Measurements from ENCODE around the gene CYP2S1. TPM values are rescaled to one million over a fixed set of nuclear protein-coding genes. Genes with fewer than 3 reads are reported as not detected.
"Not testable (repeated sequence)": the region's sequence is repeated elsewhere in the genome, so short reads cannot be mapped to it uniquely, and the experiment has no call there.

Gene CYP2S1, protein sequence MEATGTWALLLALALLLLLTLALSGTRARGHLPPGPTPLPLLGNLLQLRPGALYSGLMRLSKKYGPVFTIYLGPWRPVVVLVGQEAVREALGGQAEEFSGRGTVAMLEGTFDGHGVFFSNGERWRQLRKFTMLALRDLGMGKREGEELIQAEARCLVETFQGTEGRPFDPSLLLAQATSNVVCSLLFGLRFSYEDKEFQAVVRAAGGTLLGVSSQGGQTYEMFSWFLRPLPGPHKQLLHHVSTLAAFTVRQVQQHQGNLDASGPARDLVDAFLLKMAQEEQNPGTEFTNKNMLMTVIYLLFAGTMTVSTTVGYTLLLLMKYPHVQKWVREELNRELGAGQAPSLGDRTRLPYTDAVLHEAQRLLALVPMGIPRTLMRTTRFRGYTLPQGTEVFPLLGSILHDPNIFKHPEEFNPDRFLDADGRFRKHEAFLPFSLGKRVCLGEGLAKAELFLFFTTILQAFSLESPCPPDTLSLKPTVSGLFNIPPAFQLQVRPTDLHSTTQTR
- total RNA-seq: 3.0 TPM

DNA sequence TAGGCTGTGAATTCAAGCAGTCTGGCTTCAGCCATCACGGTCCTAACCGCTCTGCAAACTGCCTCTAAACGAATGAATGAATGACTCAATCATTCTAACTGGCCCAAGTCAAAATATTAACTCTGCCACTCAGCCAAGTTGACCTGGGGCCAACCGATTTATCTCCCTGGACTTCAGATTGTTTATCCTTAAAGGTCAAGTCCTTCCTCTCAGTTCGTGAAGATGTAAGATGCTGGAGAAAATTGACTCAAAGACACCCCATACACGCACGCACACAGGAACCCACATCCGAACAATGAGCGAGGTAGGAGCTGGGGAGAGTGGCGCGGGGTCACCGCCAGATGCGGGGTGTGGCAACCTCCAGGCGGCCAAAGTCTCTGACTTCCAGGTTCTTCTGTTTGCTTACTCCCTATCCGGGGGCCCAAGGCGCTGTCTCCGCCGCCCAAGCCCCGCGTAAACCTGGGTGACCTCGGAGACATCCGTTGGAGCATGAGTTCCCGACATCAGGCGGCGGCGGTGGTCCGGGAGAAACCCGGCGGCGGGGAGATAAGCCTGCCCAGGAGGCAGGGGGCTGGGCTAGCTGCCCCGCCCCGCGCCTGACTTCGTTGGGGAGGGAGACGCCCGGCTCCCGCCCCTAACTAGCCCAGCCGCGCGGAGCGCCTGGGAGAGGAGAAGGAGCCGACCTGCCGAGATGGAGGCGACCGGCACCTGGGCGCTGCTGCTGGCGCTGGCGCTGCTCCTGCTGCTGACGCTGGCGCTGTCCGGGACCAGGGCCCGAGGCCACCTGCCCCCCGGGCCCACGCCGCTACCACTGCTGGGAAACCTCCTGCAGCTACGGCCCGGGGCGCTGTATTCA, at the start of gene CYP2S1:
TSS of gene CYP2S1 (plus strand) at position 646 of the 856 bp plus-strand sequence. CDS start at position 692, 46 bp downstream.
- peak in 2 of 3 donors; percentile 21 to 24 for DNase-seq (ENCODE audit: low read depth in 2 of 3, low spot score in 2 of 3)

DNA sequence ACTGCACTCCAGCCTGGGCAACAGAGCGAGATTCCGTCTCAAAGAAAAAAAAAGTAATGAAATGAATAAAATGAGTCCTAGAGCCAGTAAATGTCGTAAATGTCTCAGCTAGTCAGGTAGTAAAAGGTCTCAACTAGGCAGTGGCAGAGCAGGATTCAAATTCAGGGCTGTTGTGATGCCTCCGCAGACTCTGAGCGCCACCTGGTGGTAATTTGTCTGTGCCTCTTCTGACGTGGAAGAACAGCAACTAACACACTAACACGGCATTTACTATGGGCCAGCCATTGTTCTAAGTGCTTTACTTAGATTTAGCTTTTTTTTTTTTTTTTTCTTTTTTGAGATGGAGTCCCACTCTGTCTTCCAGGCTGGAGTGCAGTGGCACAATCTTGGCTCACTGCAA, 48.6 kb upstream of the CYP2S1 start:
- peak; percentile 75 to 89 (median 85) for DNase-seq (ENCODE audit: low read depth in 2 of 3, low spot score in 2 of 3)

DNA sequence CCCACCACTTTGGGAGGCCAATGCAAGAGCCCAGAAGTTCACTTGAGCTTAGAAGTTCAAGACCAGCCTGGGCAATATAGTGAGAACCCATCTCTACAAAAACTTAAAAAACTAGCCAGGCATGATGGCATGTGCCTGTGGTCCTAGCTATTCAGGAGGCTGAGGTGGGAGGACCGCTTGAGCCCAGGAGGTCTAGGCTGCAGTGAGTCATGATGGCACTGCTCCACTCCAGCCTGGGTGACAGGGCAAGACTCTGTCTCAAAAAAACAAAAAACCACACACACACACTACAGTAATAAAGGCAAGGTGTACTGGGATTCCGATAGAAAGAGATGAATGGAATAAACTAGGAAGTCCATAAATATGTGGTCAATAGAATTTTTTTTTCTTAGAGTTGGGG, 43.2 kb upstream of the CYP2S1 start:
- DNase-seq (ENCODE audit: low read depth in 2 of 3, low spot score in 2 of 3): no peak

DNA sequence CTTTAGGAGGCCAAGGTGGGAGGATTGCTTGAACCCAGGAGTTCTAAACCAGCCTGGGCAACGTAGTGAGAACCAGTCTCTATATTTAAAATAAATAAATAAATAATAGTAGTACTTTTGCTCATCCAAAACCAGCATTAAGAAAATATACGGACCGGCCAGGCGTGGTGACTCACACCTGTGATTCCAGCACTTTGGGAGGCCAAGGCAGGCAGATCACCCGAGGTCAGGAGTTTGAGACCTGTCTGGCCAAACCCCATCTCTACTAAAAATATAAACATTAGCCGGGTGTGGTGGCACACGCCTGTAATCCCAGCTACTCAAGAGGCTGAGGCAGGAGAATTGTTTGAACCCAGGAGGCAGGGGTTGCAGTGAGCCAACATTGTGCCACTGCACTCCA, 42.0 kb upstream of the CYP2S1 start:
- not testable (repeated sequence) for DNase-seq (ENCODE audit: low read depth in 2 of 3, low spot score in 2 of 3)

DNA sequence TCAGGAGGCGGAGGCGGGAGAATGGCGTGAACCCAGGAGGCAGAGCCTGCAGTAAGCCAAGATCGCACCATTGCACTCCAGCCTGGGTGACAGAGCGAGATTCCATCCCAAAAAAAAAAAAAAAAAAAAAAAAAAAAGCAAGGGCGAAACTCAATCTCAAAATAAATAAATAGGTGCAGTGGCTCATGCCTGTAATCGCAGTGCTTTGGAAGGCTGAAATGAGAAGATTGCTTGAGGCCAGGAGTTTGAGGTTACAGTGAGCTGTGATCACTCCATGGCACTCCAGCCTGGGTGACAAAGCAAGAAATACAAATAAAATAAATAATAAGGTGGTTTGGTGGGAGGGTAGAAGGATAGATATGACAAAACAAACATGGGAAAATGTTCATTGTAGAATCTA, 39.0 kb upstream of the CYP2S1 start:
- DNase-seq (ENCODE audit: low read depth in 2 of 3, low spot score in 2 of 3): no peak

DNA sequence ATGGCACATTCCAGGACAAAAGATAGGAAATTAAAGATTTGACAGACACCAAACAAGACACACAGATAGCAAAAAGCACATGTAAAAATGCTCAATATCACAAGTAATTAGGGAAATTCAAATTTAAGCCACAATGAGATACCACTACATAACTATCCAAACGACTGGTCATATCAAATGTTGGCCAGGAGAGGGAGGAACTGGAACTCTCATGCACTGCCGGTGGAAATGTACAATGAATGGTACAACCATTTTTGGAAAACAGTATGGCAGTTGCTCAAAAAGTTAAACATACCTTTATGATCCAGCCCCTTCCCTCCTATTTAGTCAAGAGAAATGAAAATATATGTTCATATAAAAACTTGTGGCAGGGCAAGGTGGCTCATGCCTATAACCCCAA, 36.8 kb upstream of the CYP2S1 start:
- no peak for DNase-seq (ENCODE audit: low read depth in 2 of 3, low spot score in 2 of 3)

DNA sequence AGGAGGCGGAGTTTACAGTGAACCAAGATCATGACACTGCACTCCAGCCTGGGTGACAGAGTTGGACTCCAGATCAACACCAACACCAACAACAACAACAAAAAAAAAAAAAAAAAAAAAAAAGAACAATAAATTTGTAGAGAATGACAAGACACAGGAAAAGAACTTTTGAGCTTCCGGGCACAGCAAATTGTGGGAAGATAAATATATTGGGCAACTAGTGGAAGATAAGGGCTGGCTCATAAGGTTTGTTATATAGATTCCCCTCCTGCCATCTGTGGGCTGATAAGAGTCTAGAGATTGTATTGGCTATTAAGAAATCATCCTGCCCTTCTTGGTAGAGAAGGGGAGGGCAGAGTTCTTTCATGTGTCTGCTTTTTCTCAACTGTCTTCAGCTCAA, 33.1 kb upstream of the CYP2S1 start:
- no peak for DNase-seq (ENCODE audit: low read depth in 2 of 3, low spot score in 2 of 3)

DNA sequence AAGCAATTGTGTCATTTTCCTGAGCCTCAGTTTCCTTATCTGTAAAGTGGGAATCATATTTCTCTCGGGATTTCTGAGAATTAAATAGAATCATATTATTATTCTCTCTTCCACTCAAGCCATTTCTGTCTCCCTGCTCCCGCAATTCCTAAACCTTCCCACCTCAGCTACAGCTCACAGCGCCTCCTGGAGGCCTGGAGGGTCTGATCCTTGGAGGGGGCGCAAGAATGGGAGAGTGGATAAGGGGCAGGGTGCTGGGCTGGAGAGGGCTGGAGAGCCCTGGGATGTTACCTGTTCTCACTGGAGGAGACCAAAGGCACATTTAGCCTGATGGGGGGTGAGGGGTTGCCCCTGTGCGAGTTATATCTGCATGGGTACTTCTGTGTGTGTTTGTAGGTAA, 31.1 kb upstream of the CYP2S1 start:
- DNase-seq (ENCODE audit: low read depth in 2 of 3, low spot score in 2 of 3): no peak

DNA sequence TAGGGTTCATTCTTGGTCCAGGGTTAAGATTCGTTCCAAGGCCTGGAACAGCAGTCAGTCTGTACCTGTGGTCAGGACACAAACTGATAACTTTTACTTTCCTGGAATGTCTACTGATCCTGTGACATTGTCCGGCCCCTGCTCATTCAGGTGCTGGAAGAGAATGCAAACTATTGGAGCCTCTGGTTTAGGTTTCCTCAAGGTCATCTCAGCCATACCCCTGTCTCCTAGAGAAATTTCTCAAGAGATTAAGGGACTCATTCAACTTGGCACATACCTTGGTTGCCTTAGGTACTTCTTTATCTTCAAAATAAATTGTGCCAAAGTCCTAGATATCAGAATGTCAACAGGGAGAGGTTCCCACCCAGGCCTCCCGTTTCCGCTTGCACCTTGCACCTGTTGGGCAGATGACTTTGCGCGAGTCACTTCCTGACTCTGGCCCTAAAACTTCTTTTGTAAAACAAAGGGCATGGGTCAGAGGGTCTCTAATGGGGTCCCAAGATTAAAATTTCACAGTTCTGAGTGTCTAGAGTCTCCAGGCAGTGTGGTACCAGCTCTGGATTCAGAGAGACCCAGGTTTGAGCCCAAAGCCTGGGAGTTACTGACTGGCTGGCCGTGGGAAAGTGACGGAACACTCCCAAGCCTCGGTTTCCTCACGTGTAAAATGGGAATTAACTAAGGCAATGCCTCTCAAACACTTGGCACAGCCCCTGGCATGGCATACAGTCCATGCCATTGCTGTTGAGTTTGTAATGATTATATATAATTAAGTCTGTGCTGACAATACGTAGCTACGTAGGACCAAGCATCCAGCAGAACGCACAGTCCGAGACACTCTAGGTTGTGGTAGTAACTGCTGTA, 25.8 kb upstream of the CYP2S1 start:
- no peak for DNase-seq (ENCODE audit: low read depth in 2 of 3, low spot score in 2 of 3)

DNA sequence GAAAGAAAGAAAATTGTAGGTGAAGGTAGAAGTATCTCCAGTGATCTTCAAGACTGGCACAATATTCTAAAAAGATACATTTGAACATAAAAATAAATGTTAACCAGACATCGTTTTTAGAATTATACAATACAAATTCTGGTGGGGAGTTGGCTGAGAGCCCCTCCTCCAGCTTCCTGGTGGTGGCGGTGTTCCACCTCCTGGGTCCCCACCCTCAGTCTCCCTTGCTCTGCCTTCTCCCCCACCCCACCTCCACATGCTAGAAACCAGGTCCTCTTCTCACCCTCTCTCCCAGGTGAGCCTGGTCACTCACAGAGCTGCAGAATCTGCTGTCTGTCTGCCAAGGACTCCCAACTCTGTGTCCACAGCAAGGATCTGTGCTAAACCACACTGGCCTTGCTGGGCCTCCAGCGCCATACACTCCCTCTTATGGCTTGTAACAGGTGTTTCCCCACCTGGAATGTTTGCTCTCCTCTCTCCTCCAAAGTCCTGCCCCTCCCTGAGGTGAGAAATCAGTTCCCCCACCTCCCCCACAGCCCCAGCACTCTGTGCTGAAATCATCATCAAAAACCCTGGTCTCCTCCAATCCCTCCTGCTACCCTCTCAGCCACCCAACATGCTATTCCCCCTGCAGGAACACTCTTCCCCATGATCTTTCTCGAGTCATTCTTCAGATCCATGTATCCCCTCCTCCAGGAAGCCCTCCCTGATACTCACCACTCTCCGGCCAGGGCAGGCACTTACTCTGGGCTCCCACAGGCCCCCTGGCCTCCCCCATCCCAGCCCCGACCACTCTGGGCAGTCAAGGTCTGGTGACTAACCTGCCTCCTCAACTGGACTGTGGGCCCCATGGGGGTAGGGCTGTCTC, 20.5 kb upstream of the CYP2S1 start:
- DNase-seq (ENCODE audit: low read depth in 2 of 3, low spot score in 2 of 3): no peak

DNA sequence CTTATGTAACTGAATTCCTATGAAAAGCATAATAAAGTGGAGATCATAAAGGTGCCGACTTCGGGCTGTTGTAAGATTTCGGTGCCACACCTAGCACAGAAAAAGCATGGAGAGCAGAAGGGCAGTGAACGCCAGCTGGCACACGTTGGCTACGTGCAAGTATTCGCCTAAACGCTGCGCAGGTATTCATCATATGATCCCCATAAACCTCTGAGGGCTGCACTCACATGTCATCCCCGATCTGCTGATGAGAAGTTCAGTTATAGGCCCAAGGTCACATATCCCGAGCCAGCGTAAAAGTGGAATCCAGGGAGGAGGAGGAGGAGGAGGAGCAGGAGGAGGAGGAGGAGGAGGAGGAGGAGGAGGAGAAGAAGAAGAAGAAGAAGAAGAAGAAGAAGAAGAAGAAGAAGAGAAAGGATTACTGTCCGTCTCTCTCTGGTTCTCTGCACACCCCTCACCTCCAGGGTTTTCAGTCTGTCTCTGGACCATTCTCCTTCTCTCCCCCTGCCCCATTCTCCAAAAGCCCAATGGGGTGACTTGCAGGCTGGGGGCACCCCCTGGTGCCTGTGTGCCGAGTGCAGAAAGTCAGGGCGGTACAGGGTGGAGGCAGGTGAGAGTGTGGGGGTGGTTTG, 18.6 kb upstream of the CYP2S1 start:
- no peak for DNase-seq (ENCODE audit: low read depth in 2 of 3, low spot score in 2 of 3)

DNA sequence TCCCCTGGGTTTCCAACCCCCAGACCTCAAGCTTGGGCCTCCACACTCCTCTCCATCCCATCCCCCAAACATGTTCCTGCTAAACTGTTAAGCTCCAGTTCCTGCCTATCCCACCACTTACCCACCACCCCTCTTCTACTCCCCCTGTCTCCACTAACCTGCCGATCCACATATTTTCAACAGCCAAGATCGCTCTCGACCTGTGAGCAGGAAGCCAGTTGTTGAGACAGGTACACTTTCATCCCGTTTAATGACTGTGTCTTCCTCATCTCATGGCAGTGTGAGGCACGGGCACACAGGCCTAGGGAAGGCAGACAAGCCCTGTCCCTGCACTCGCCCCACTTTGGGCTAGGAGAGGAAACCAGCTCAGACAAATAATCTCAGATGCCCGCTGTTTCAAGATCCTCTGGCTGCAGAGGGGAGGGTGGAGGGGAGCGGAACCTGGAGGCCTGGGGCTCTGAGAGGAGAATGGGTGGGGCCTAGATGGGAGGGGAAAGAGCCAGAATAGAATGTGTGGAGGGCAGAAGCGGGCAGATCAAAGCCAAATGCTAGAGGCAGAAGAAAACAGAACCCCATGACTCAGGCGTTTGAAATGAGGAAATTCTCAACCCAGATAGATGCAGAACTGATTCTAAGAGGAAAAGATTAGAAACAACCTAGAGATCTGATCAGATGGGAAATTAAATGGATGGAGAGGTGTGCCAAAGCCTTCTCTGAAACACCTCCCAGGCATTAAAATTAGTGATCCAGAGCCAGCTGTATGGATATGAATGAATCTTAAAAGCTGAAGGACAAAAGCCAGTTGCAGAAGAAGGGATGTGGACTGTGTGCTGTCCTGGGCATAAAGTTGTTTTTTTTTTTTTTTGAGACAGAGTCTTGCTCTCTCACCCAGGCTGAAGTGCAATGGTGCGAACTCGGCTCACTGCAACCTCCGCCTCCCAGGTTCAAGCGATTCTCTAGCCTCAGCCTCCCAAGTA, 16.9 kb upstream of the CYP2S1 start:
- peak in 2 of 3 donors; percentile 90 to 92 for DNase-seq (ENCODE audit: low read depth in 2 of 3, low spot score in 2 of 3)

DNA sequence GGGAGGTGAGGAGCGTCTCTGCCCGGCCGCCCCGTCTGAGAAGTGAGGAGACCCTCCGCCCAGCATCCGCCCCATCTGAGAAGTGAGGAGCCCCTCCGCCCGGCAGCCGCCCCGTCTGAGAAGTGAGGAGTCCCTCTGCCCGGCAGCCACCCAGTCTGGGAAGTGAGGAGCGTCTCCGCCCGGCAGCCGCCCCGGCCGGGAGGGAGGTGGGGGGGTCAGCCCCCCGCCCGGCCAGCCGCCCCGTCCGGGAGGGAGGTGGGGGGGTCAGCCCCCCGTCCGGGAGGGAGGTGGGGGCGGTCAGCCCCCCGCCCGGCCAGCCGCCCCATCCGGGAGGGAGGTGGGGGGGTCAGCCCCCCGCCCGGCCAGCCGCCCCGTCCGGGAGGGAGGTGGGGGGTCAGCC, 12.8 kb upstream of the CYP2S1 start:
- not testable (repeated sequence) for DNase-seq (ENCODE audit: low read depth in 2 of 3, low spot score in 2 of 3)

DNA sequence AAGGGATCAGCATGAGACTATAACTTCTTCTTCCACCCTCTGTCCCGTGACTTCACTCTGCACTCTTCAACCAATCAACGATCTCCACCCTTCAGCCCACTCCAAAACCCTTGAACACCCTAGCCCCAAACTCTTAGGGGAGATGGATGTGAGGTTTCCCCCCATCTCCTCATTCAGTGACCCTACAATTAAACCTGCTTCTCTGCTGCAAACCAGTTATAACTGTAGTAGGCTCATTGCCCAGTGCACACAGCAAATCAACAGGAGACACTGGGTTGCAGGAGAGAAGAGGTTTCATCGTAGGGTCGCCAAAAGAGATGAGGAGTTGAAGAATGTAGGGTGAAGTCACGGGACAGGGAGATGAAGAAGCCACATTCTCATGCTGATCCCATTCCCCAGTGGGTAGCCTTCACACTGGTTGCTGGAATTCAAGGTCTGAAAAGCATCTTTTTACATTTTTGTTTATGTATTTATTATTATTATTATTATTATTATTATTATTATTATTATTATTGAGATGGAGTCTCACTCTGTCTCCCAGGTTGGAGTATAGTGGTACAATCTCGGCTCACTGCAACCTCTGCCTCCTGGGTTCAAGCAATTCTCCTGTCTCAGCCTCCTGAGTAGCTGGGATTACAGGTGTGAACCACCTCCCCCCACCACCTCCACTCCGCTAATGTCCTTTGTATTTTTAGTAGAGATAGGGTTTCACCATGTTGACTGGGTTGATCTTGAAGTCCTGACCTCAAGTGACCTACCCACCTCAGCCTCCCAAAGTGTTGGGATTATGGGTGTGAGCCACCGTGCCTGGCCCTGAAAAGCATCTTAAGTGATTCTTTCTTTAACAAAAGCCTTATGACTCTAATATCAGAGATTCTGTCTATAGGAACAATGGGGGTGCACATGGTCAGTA, 5.8 kb upstream of the CYP2S1 start:
- DNase-seq (ENCODE audit: low read depth in 2 of 3, low spot score in 2 of 3): no peak

DNA sequence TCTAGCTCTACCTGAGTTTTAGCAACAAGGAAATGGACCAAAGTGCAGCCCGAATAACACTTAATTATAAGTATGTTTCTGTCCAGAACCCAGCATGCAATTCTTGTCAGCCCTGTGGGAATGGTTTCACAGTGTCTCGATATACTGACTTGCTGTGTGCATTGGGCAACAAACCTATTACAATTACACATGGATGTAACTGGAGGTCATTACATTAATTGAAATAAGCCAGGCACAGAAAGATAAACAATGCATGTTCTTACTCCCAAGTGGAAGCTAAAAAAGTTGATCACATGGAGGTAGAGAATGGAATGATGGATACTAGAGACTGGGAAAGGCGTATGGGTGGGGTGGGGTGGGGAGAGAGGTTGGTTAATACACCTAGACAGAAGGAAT, 5.1 kb upstream of the CYP2S1 start:
- no peak for DNase-seq (ENCODE audit: low read depth in 2 of 3, low spot score in 2 of 3)

DNA sequence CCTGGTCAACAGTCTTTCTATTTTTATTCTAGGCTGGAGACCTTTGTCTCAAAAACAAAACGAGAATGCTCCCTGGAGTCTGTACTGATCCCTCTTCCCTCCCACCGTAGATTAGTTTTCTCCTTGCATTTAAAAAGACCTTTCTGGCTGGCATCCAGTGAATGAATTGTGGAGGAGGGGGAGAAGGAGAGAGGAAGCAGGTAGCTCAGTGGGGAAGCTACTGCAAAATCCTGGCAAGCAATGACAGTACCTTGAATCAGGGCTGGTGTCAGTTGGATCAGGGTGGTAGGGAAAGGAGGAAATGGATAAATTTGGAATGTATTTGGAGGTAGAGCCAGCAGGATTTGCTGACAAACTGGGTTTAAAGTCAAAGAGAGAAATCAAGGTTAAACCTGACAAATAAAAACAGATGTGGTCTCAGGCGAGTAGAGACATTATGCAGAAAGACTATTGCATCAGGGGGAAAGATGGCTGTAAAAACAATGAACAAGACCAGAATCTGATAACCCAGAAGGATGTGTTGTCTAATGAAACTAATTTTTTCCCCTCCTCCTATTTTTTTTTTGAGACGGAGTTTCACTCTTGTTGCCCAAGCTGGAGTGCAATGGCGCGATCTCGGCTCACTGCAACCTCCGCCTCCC, 3.5 kb upstream of the CYP2S1 start:
- DNase-seq (ENCODE audit: low read depth in 2 of 3, low spot score in 2 of 3): no peak

Measured in hematopoietic multipotent progenitor cell (in vitro differentiated cells).